GM18867 (cell line): ENCODE measurements around the gene RASGRF2.

Experiments
- ATAC-seq: cut with Tn5 transposase; IDR thresholded peaks from one replicate; pipeline ENCODE4 v1.9.1; 2021; ENCODE audit warnings: mild to moderate bottlenecking, moderate library complexity; ENCODE audit not compliant: unreplicated experiment

The RASGRF2 gene

DNA sequence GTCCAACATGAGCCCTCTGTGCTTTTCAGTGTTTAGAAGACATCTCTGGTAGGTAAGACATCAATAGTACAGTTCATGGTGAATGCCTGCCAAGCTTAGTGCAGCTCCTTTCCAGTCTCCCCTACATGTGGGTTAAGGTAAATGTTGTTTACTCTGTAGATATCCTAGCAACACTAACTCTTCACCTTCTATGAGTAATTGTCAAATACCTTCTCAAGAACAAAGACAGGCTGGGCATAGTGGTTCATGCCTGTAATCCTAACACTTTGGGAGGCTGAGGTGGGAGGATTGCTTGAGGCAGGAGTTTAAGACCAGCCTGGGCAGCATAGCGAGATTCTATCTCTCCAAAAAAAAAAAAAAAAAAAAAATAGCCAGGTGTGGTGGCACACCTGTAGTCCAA lies 18.7 kb upstream of the RASGRF2 start:
- no peak for ATAC-seq

- ATAC-seq: no peak
Measured at GRCh38 chr5:80951366-80951765, 8.8 kb upstream of the RASGRF2 start.

GRCh38 chr5:80953587-80953986 lies 6.6 kb upstream of the RASGRF2 start:
- no peak for ATAC-seq

DNA sequence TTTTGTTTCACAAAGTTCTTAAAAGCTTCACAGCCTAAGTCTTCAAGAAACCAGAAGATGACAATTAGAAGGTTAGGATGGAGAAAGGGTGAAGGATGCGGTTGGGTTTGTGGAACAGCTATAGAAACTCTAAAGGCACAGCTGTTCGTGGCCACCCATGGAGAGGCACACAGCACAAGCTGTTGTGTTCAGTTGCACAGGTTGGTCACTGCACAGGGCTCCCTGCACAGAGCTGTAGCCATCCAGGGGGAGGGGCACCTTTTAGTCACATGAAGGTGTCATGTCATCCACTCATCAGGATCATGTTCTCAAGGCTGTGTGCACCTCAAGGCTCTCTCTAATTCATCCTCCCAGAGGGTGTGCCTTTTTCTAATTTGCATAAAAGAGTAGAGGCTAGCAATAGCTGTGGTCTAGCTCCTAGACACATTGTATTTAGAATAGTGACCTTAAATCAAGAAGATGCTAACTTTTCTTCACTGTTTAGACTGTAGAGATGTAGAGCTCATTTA lies 5.0 kb upstream of the RASGRF2 start:
- no peak for ATAC-seq

DNA sequence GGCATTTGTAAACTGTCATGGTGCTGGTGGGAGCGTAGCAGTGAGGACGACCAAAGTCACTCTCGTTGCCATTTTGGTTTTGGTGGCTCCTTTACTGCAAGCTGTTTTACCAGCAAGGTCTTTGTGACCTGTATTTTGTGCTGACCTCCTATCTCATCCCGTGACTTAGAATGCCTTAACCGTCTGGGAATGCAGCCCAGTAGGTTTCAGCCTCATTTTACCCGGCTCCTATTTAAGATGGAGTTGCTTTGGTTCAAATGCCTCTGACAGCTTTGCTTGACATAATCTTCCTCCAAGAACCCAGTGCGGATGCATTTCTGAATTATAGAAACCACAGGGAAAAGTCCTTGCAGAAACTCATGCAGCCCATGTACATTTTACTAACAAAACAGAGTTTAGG lies 3.9 kb upstream of the RASGRF2 start:
- ATAC-seq: no peak

DNA sequence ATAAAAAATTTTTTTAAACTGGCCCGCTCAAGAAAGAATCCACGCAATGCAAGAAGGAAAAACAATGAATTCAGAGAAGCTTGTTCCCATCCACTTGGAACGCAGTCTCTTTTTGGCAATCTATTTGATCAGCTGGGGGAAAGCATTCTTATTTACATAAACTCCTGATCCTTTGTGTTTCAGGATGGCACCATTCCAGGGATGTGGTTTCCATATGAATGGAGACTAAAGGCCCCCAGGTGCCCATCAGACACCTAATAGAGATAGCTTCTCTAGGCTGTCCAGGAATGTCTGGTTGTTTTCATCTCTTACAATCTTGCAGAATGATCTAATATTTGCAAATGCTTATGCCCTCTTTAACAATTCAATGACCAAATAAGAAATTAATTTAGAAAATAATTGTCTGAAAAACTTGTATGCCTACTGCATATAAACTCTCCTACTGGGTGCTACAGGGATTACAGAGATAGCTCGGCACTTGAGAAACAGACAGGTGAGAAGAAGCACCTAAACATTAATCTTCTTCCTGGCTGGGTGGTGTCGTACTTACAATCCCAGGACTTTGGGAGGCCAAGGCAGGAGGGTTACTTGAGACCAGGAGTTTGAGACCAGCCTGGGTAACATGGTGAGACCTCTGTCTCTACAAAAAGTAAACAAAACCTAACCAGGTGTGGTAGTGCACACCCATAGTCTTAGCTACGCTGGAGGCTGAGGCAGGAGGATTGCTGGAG lies 3.0 kb upstream of the RASGRF2 start:
- no peak for ATAC-seq

GRCh38 chr5:80958616-80959015 lies 1.5 kb upstream of the RASGRF2 start:
- ATAC-seq: no peak

DNA sequence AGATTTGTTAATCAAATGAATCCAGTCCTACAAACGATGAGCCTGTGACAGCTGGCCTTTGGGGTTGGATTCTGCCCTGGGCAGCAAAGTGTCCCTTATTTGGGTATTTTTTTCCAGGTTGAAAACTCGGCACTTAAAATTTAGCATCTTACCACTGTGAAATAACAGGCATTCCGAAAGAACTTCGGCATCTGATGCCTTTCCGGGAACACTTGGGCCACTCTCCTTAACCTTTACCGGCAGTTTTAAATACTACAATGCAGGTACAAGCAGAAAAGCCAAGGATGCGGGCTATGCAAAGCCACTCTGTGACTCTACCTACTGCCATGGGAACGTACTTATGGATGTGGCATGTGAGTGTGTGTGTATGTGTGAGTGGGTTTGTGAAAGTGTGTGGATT lies 1.0 kb upstream of the RASGRF2 start:
- ATAC-seq: no peak

GRCh38 chr5:80960531-80961375 lies 590 bp downstream of the RASGRF2 start:
- ATAC-seq: no peak

GRCh38 chr5:80961376-80962281 lies 1.5 kb downstream of the RASGRF2 start:
- ATAC-seq: no peak

DNA sequence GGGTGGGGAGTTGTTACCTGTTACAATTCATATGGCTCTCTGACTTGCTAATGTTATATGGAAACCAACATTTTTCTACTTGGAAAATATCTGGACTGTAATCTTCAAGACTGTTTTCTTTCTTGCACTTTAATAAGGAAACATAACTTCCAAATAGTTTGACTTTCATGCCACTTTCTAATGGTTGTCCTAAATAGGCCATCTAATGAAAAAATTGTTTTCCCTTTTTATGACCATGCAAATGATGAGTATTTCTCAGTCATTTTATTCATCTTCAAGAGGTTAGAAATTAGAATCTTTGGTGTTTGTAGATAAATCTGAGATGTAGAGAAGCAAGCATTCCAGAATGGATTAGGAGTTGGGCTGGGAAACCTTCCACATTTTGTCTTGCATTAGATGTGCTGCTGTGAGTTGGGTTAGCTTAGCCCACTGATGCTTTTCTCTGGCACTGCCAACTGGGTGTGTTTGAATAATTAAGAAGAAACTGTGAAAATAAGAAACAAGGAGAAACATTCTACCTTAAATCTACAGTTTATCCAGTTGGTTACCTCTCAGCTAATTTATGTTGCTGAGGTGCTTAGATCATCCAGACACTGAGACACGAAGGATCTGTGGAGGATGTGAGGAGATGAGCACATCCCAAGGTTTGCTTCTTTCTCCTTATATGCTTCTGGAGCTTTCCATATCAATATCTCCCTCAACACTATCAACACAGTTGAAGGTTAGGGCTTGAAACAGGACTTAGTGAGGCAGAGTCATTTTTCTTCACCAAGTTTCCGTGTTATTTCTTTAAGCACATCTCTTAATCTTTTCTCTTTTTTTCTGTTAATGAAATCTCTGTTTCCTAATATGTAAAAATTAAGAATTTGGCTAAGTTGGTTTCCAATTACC lies 2.7 kb downstream of the RASGRF2 start:
- ATAC-seq: no peak

GRCh38 chr5:80963521-80963895 lies 3.3 kb downstream of the RASGRF2 start:
- no peak for ATAC-seq

DNA sequence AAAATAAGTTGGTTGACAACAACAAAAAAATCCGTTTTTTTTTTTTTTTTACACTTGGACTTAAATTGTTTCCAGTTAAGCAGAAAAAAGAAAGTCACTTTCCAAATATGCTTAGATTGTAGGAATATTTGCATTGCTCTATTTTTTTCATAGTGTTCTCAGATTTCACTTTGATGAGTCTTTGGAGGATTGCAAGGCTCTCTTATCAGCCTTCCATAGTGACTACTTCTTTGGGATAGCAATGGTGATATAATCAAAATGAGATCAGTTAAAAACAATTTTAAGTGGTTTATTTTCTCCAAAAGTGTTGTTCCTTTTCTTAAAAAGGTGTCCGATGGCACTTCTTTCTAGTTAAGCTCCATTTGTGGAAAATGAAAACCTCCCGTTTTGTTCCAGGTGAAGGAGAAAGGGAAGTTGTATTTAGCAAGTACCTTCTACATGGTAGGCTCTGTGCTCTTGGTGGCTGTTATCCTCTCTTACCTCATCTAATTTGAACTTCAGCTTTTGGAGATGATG lies 3.9 kb downstream of the RASGRF2 start:
- no peak for ATAC-seq

DNA sequence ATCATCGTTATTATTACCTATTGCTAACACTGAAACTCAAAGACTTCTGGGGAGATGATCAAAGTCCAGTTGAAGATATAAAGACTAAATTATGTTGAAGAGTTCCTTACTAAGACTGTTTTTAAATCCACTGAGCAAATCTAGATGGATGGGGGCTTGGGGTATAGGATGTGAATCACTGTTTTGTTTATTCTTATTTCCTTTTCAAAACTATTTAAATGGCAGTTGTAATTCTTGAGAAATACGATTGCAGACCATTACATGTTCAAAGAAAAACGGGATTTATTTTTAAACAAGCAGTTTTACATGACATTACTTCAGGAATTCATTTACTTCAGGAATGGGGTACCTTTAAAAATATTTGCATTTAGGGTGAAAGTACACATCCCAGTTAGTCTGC lies 4.3 kb downstream of the RASGRF2 start:
- no peak for ATAC-seq

- no peak for ATAC-seq
Measured at GRCh38 chr5:80964919-80965318, 4.8 kb downstream of the RASGRF2 start.

DNA sequence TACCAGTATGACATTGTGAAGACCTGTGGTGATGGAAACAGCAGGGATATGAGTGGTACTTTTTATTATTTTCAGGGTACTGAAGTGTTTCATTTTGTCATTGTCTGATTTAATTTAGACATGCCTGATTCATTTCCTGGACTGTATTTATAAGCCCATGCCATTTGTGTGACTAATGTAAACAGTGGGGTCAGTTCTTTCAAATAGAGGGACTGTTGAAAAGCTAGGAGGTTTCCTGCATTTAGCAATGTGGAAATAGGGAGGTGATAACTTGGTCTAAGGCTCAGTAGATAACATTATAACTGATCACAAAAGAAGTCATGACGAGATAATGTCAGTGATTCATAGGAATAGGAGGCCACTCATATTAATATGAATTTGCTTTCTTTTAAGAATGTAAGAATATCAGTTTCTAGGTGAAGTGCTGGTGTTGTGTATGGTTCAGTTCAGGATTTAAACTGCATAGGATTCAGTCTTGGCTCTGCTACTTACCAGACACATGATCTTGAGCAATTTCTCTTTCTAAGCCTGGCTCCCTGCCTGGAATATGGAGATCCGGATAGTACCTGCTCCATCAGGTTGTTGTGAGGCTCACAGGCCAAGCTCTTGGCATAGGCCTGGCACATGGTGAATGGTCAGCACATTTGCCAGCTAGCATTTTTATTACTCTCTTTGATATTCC lies 7.5 kb downstream of the RASGRF2 start:
- ATAC-seq: no peak

DNA sequence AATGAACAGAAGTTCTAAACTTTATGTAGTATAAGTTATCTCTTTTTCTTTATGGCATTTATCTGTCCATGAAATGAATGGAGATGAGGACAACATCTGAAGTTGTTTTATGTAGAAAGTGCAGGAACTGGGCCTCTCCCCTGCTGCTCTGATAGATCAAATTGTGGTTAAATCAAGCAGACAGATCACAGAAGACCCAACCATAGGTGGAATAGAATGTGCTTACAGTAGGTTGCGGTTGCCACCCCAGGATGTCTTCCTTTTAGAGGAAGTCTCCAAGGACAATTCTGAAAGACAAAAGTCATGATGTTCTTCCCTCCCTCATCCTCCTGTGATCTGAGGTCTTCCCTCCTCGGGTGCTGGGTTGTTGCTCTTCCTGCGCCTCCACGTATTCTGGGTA lies 12.9 kb downstream of the RASGRF2 start:
- ATAC-seq: no peak

GRCh38 chr5:80975065-80975464 lies 14.9 kb downstream of the RASGRF2 start:
- ATAC-seq: no peak

GRCh38 chr5:80976985-80977384 lies 16.8 kb downstream of the RASGRF2 start:
- ATAC-seq: no peak
